SK-N-MC (cell line): ENCODE data around the gene GDPD4.

Experiments
- DNase-seq: peaks from one replicate; pipeline ENCODE4 v3.0.0-alpha.2; 2011; ENCODE audit warnings: low read depth, low spot score
- H3K27ac ChIP-seq: fragments of 200-600 bp; sonication (generic); 2 replicates; pipeline ENCODE4 v1.5.1; 2016; ENCODE audit warnings: mixed run types
- H3K36me3 ChIP-seq: fragments of 200-600 bp; sonication (generic); 2 replicates; pipeline ENCODE4 v1.6.1; 2017; ENCODE audit warnings: antibody characterized with exemption, low read length, mixed read lengths; ENCODE audit not compliant: insufficient read depth
- H3K4me3 ChIP-seq: fragments of 200-600 bp; sonication (generic); 2 replicates; pipeline ENCODE4 v1.5.1; 2016
- H3K9ac ChIP-seq: fragments of 200-600 bp; sonication (generic); 2 replicates; pipeline ENCODE4 v1.8.0; 2017; ENCODE audit warnings: mixed run types, mixed read lengths; ENCODE audit not compliant: insufficient read length
- H3K9me3 ChIP-seq: fragments of 200-600 bp; sonication (generic); 2 replicates; pipeline ENCODE4 v1.6.1; 2017; ENCODE audit warnings: low read depth, mild to moderate bottlenecking, antibody characterized with exemption, low read length, moderate library complexity, mixed read lengths
- EZH2 ChIP-seq: fragments of 200-600 bp; sonication (generic); IDR thresholded peaks from one replicate; pipeline ENCODE4 v1.6.1; 2017; ENCODE audit warnings: antibody characterized with exemption
- FOXP2 ChIP-seq: optimal IDR thresholded peaks from 2 replicates; pipeline ENCODE3; 2011; ENCODE audit warnings: mild to moderate bottlenecking, moderate library complexity; ENCODE audit not compliant: insufficient read depth; ENCODE audit errors: extremely low read length, control extremely low read depth
- POLR2AphosphoS5 ChIP-seq: IDR thresholded peaks from 2 replicates; pipeline ENCODE4 v1.6.1; 2012; ENCODE audit warnings: mild to moderate bottlenecking, low read depth, low read length, borderline replicate concordance

GDPD4 gene, protein sequence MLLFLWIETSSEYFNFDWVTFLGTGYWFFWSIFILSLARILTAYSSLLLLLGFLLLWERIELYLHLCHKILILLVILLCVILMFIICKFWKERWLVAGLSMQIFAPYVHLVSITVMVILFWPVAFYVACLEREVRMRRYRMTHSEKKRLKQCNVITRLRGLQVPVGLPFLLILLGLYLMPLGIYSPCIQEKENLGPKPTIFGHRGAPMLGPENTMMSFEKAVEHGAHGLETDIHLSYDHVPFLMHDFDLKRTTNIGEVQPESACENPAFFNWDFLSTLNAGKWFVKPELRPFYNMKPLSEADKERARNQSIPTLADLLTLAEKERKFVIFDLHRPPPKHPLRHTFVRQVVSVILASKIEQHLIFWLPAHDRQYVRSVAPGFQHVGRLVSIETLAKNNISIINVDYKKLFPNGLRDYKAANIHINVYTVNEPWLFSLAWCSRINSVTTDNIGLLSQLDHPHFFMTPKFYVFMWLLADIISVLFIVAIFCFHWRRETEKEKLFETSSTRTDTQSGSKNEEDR

DNA sequence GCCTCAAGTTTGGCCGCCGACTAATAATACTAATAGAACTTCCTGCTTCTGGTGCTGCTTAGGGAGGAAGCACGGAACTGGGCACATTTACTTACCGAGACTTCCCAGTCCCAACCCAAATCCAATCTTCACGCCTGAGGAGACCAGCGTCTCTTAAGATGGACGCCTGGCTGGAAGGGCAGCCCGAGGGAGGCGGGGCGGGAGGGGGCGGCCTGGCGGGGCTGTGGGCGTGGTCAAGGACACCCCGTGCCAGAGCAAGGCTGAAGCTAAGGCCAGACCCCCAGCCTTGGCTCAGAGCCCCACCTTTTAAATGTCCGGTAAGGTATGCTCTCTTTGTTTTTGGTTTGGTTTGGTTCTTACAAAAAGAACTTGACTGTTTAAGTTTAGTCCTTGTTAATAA, at the start of gene GDPD4:
TSS of gene GDPD4 (minus strand) at position 177 of the 400 bp plus-strand sequence. CDS start 16,549 bp downstream, outside the sequence.
- DNase-seq: no peak
- Histone ChIP-seq H3K27ac (no peak within 1 kb of the TSS), H3K9me3 (no peaks in the 10 kb centered on the region), H3K9ac (no peak within 1 kb of the TSS), H3K4me3 (no peak within 1 kb of the TSS), H3K36me3 (no peaks in the 10 kb centered on the region)
- no peak for TF ChIP-seq EZH2
- no peak for TF ChIP-seq FOXP2
- TF ChIP-seq POLR2AphosphoS5: no peak

- Histone ChIP-seq H3K4me3 (no peak overlapping the region), H3K27ac (no peak overlapping the region), H3K9ac (no peak overlapping the region), H3K36me3 (no peaks in the 10 kb centered on the region; the same call in 1 of the 2 replicates), H3K9me3 (no peaks in the 10 kb centered on the region)
- DNase-seq: no peak
- no peak for TF ChIP-seq EZH2
- TF ChIP-seq POLR2AphosphoS5: no peak
These were observed 46.5 kb upstream of the GDPD4 start for GRCh38 chr11:77347948-77348347.

GRCh38 chr11:77346906-77347603, 45.6 kb upstream of the GDPD4 start:
- DNase-seq: no peak
- no peak overlapping the region for H3K27ac ChIP-seq
- H3K9ac ChIP-seq: no peak overlapping the region
- no peak overlapping the region for H3K4me3 ChIP-seq
- no peaks in the 10 kb centered on the region for H3K9me3 ChIP-seq
- H3K36me3 ChIP-seq: no peaks in the 10 kb centered on the region; the same call in 1 of the 2 replicates
- TF ChIP-seq FOXP2: no peak
- TF ChIP-seq POLR2AphosphoS5: no peak
- no peak for TF ChIP-seq EZH2

GRCh38 chr11:77345621-77346020, 44.1 kb upstream of the GDPD4 start:
- Histone ChIP-seq H3K9ac (no peak overlapping the region), H3K36me3 (no peaks in the 10 kb centered on the region; the same call in 1 of the 2 replicates), H3K9me3 (no peaks in the 10 kb centered on the region), H3K4me3 (no peak overlapping the region), H3K27ac (no peak overlapping the region)
- TF ChIP-seq EZH2 (no peak), POLR2AphosphoS5 (no peak), FOXP2 (no peak)
- DNase-seq: no peak

DNA sequence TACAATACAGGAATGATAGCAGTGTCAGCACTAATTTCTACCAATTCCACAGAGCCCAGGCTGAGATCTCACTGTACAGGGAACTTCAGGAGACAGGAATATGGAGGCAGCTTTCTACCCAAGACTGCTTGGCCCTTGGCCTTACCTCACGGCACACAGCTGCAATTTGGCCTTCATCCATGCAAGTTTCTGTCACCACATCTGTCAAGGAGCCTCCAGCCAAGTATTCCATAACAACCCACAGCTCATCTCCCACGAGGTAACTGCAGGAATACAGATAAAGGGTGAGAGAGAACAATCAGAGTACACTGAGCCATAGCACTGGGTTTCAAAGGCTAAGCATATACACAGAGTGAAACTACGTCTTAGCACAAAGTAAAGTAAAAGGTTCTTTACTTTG, 39.0 kb upstream of the GDPD4 start:
- DNase-seq: no peak
- no peak overlapping the region for H3K27ac ChIP-seq
- no peaks in the 10 kb centered on the region for H3K9me3 ChIP-seq
- TF ChIP-seq POLR2AphosphoS5 (no peak), EZH2 (no peak), FOXP2 (no peak)
- H3K36me3 ChIP-seq: no peaks in the 10 kb centered on the region; the same call in 1 of the 2 replicates
- no peak overlapping the region for H3K9ac ChIP-seq
- no peak overlapping the region for H3K4me3 ChIP-seq

DNA sequence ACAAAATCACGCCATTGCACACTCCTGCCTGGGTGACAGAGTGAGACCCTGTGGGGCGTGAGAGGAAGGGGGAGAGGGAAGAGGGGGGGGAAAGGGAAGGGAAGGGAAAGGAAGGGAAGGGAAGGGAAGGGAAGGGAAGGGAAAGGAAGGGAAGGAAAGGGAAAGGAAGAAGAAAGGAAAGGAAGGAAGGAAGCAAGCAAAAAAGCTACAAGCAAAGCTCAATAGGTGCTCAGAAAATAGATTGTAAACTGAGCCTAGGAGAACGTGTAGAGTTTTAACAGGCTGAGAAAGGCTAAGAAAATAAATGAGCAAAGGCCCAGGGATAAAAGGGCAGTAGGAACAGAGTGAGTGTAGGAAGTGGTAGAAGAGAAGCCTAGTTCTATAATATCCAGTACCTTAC, 30.8 kb upstream of the GDPD4 start:
- Histone ChIP-seq H3K9me3 (no peaks in the 10 kb centered on the region), H3K9ac (no peak overlapping the region), H3K4me3 (no peak overlapping the region), H3K27ac (no peak overlapping the region), H3K36me3 (peaks cover 7% of the 10 kb centered on the region)
- DNase-seq: no peak
- TF ChIP-seq FOXP2: no peak
- no peak for TF ChIP-seq EZH2
- no peak for TF ChIP-seq POLR2AphosphoS5

DNA sequence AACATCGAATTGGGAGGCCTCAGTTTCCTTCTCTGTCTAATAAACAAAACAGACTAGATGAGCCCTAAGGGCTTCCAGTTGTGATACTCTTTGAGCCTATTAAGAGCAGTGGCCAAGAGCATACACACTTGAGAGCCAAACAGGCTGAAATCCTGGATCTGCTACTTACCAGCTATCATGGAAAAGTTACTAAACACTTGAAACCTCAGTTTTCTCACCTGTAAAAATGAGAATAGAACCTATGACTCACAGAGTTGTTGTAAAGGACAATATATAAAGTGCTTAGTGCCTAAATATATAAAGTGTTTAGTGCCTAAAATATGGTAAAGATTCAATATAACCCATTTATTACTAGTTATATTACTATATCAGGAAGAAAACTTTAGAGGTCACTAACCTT, 23.7 kb upstream of the GDPD4 start:
- peaks cover 13% of the 10 kb centered on the region; the same call in 1 of the 2 replicates for H3K36me3 ChIP-seq
- H3K4me3 ChIP-seq: no peak overlapping the region
- no peak overlapping the region for H3K27ac ChIP-seq
- DNase-seq: no peak
- no peaks in the 10 kb centered on the region for H3K9me3 ChIP-seq
- TF ChIP-seq POLR2AphosphoS5 (no peak), FOXP2 (no peak), EZH2 (no peak)
- H3K9ac ChIP-seq: no peak overlapping the region

- Histone ChIP-seq H3K4me3 (no peak overlapping the region), H3K27ac (no peak overlapping the region), H3K36me3 (peaks cover 13% of the 10 kb centered on the region; the same call in 1 of the 2 replicates), H3K9me3 (no peaks in the 10 kb centered on the region), H3K9ac (no peak overlapping the region)
- DNase-seq: no peak
- TF ChIP-seq FOXP2 (no peak), POLR2AphosphoS5 (no peak), EZH2 (no peak)
These were observed 23.0 kb upstream of the GDPD4 start for GRCh38 chr11:77324508-77324907.
